HuH-7 (cell line): ENCODE data around the gene HACL1.

ENCODE experiments used
- DNase-seq: peaks from one replicate; pipeline ENCODE4 v3.0.0; 2011; ENCODE audit warnings: low spot score

HACL1 gene

GRCh38 chr3:15601399-15602145 is at the start of gene HACL1, which contains the start of gene BTD:
HACL1 (minus strand) TSS chr3:15601569; CDS start chr3:15601463, 106 bp downstream.
BTD (plus strand) TSS chr3:15601745; CDS start chr3:15635440, 33,695 bp downstream.
- peak; percentile 97 for DNase-seq

- DNase-seq: no peak
Measured at GRCh38 chr3:15649858-15650257, 48.5 kb upstream of the HACL1 start.

GRCh38 chr3:15649341-15649740 is 48.0 kb upstream of the HACL1 start:
- no peak for DNase-seq

GRCh38 chr3:15647611-15648167 is 46.3 kb upstream of the HACL1 start:
- no peak for DNase-seq

GRCh38 chr3:15646851-15647511 is 45.6 kb upstream of the HACL1 start:
- no peak for DNase-seq

- DNase-seq: no peak
Measured at GRCh38 chr3:15645740-15646501, 44.6 kb upstream of the HACL1 start.

GRCh38 chr3:15645246-15645645 is 43.9 kb upstream of the HACL1 start:
- DNase-seq: no peak

- DNase-seq: no peak
Measured at GRCh38 chr3:15638891-15639262, 37.5 kb upstream of the HACL1 start.

- DNase-seq: no peak
Measured at GRCh38 chr3:15638193-15638890, 37.0 kb upstream of the HACL1 start.

GRCh38 chr3:15637131-15637951 is 36.0 kb upstream of the HACL1 start:
- no peak for DNase-seq

- no peak for DNase-seq
Measured at GRCh38 chr3:15636028-15636709, 34.8 kb upstream of the HACL1 start.

- no peak for DNase-seq
Measured at GRCh38 chr3:15635121-15635661, 33.8 kb upstream of the HACL1 start.

GRCh38 chr3:15634671-15635070 is 33.3 kb upstream of the HACL1 start:
- DNase-seq: no peak

- no peak for DNase-seq
Measured at GRCh38 chr3:15633766-15634598, 32.6 kb upstream of the HACL1 start.

- DNase-seq: no peak
Measured at GRCh38 chr3:15633159-15633558, 31.8 kb upstream of the HACL1 start.

- no peak for DNase-seq
Measured at GRCh38 chr3:15632212-15632580, 30.8 kb upstream of the HACL1 start.

GRCh38 chr3:15631426-15632211 is 30.2 kb upstream of the HACL1 start:
- no peak for DNase-seq

GRCh38 chr3:15630646-15631350 is 29.4 kb upstream of the HACL1 start:
- DNase-seq: no peak
